IMR-90 (cell line): ENCODE data around the gene C6orf58. TPM values are rescaled to one million over a fixed set of nuclear protein-coding genes. Genes with fewer than 3 reads are reported as not detected.

Experiments
- ATAC-seq: fragments of 200-7000 bp; cut with Tn5 transposase; 2 replicates; pipeline ENCODE4 v1.9.1; 2020; ENCODE audit warnings: low read depth, mild to moderate bottlenecking, moderate library complexity
- BruUV-seq: library from RNA; stranded (reverse); fragments of 400-500 nt; replicated peaks from 2 replicates; lab custom pipeline; 2021; lab: Mats Ljungman, UMichigan
- CTCF ChIA-PET: fragments of 300-600 bp; formaldehyde crosslinking; extraction: SDS; loops from one replicate; lab custom pipeline; 2021; ENCODE audit warnings: antibody characterized with exemption; lab: Yijun Ruan, JAX
- POLR2A ChIA-PET: fragments of 300-600 bp; sonication (Branson Sonifier 250); formaldehyde crosslinking; loops from one replicate; lab custom pipeline; 2022; ENCODE audit warnings: antibody characterized with exemption; ENCODE audit not compliant: unreplicated experiment; lab: Charles Lee
- DNase-seq: peaks from one replicate; pipeline ENCODE4 v3.0.0; 2013
- H2AFZ ChIP-seq: replicated peaks from 2 replicates; pipeline ENCODE3; 2013; ENCODE audit warnings: low read length, mild to moderate bottlenecking; ENCODE audit not compliant: poor library complexity
- H2AK5ac ChIP-seq: 2 replicates; pipeline ENCODE4 v1.6.1; 2013; ENCODE audit warnings: low read depth, low read length, inconsistent platforms
- H2AK9ac ChIP-seq: replicated peaks from 2 replicates; pipeline ENCODE3; 2013; ENCODE audit warnings: mild to moderate bottlenecking, low read depth, low read length, moderate library complexity; ENCODE audit not compliant: poor library complexity
- H2BK120ac ChIP-seq: 2 replicates; pipeline ENCODE4 v1.6.1; 2013; ENCODE audit warnings: low read depth, low read length, inconsistent platforms
- H2BK15ac ChIP-seq: 3 replicates; pipeline ENCODE4 v1.6.1; 2013; ENCODE audit warnings: low read depth, low read length, inconsistent platforms
- H2BK20ac ChIP-seq: 2 replicates; pipeline ENCODE4 v1.6.1; 2013; ENCODE audit warnings: low read depth, mild to moderate bottlenecking, inconsistent platforms, low read length, moderate library complexity
- H2BK5ac ChIP-seq: 2 replicates; pipeline ENCODE4 v1.6.1; 2013; ENCODE audit warnings: mild to moderate bottlenecking, low read depth, low read length, inconsistent platforms; ENCODE audit not compliant: poor library complexity, severe bottlenecking
- H3K14ac ChIP-seq: replicated peaks from 2 replicates; pipeline ENCODE4 v1.6.1; 2013; ENCODE audit warnings: low read depth, low read length, inconsistent platforms
- H3K18ac ChIP-seq: 2 replicates; pipeline ENCODE4 v1.6.1; 2013; ENCODE audit warnings: low read depth, low read length, control low read depth
- H3K23ac ChIP-seq: 2 replicates; pipeline ENCODE4 v1.6.1; 2013; ENCODE audit warnings: low read depth, low read length, inconsistent platforms
- H3K27ac ChIP-seq: 2 replicates; pipeline ENCODE4 v1.5.1; 2013; ENCODE audit warnings: mild to moderate bottlenecking, control low read depth, low read length; ENCODE audit not compliant: insufficient read depth
- H3K27me3 ChIP-seq: 2 replicates; pipeline ENCODE4 v1.6.1; 2013; ENCODE audit warnings: low read length; ENCODE audit not compliant: control insufficient read depth, insufficient read depth
- H3K36me3 ChIP-seq: 2 replicates; pipeline ENCODE4 v1.6.1; 2013; ENCODE audit warnings: low read length, mixed read lengths; ENCODE audit not compliant: control insufficient read depth, insufficient read depth
- H3K4ac ChIP-seq: 2 replicates; pipeline ENCODE4 v1.6.1; 2013; ENCODE audit warnings: low read depth, low read length, inconsistent platforms
- H3K4me1 ChIP-seq: 2 replicates; pipeline ENCODE4 v1.6.1; 2013; ENCODE audit warnings: low read length, mixed read lengths; ENCODE audit not compliant: control insufficient read depth, insufficient read depth
- H3K4me2 ChIP-seq: 2 replicates; pipeline ENCODE4 v1.6.1; 2013; ENCODE audit warnings: low read depth, mild to moderate bottlenecking, control low read depth, low read length, moderate library complexity
- H3K4me3 ChIP-seq: 2 replicates; pipeline ENCODE4 v1.5.1; 2013; ENCODE audit warnings: low read depth, mild to moderate bottlenecking, control low read depth, low read length, moderate library complexity; ENCODE audit not compliant: insufficient read depth
- H3K56ac ChIP-seq: 2 replicates; pipeline ENCODE4 v1.6.1; 2013; ENCODE audit warnings: low read length, inconsistent platforms; ENCODE audit not compliant: insufficient read depth; ENCODE audit errors: extremely low read depth
- H3K79me1 ChIP-seq, 2 experiments: 2 replicates each; pipeline ENCODE4 v1.6.1; 2013; ENCODE audit warnings: low read length in 2 of 2, inconsistent platforms in 1 of 2, low read depth in 1 of 2
- H3K9ac ChIP-seq: 2 replicates; pipeline ENCODE4 v1.6.1; 2013; ENCODE audit warnings: low read depth, low read length, control low read depth
- H3K9me1 ChIP-seq: 2 replicates; pipeline ENCODE4 v1.6.1; 2013; ENCODE audit warnings: low read length, inconsistent platforms; ENCODE audit not compliant: insufficient read depth
- H3K9me3 ChIP-seq: 2 replicates; pipeline ENCODE4 v1.6.1; 2013; ENCODE audit warnings: low read length; ENCODE audit not compliant: control insufficient read depth, insufficient read depth
- H4K20me1 ChIP-seq: 2 replicates; pipeline ENCODE4 v1.6.1; 2013; ENCODE audit warnings: low read length, inconsistent platforms; ENCODE audit not compliant: insufficient read depth
- H4K5ac ChIP-seq: 2 replicates; pipeline ENCODE4 v1.6.1; 2013; ENCODE audit warnings: mild to moderate bottlenecking, low read depth, low read length, control low read depth
- H4K8ac ChIP-seq, 2 experiments: 2 replicates each; pipeline ENCODE4 v1.6.1; 2013; ENCODE audit warnings: low read depth in 2 of 2, low read length in 2 of 2, control low read depth in 1 of 2, inconsistent platforms in 1 of 2
- H4K91ac ChIP-seq: 2 replicates; pipeline ENCODE4 v1.6.1; 2013; ENCODE audit warnings: low read depth, low read length, inconsistent platforms; ENCODE audit not compliant: insufficient read depth
- BHLHE40 ChIP-seq: fragments of 150-350 bp; IDR thresholded peaks from 2 replicates; pipeline ENCODE4 v1.6.1; 2016; ENCODE audit warnings: mild to moderate bottlenecking, low read depth, low read length
- CEBPB ChIP-seq: IDR thresholded peaks from 2 replicates; pipeline ENCODE4 v1.6.1; 2012; ENCODE audit warnings: low read depth, low read length, improper control_type of control experiment
- CHD1 ChIP-seq: IDR thresholded peaks from 2 replicates; pipeline ENCODE4 v1.6.1; 2012; ENCODE audit warnings: low read depth, low read length, improper control_type of control experiment
- CTCF ChIP-seq: conservative IDR thresholded peaks from 2 replicates; pipeline ENCODE4 v1.5.1; 2012; ENCODE audit warnings: mild to moderate bottlenecking, low read depth, low read length, improper control_type of control experiment
- ELK1 ChIP-seq: fragments of 150-350 bp; IDR thresholded peaks from 2 replicates; pipeline ENCODE4 v1.6.1; 2016; ENCODE audit warnings: low read depth, mild to moderate bottlenecking, low read length, moderate library complexity, borderline replicate concordance
- FOS ChIP-seq: fragments of 150-350 bp; IDR thresholded peaks from 2 replicates; pipeline ENCODE4 v1.6.1; 2016; ENCODE audit warnings: low read depth, low read length
- MAFK ChIP-seq: IDR thresholded peaks from 2 replicates; pipeline ENCODE4 v1.6.1; 2012; ENCODE audit warnings: low read depth, low read length, improper control_type of control experiment
- MAZ ChIP-seq: IDR thresholded peaks from 2 replicates; pipeline ENCODE4 v1.6.1; 2012; ENCODE audit warnings: low read depth, mild to moderate bottlenecking, low read length, improper control_type of control experiment, moderate library complexity, borderline replicate concordance
- MXI1 ChIP-seq: IDR thresholded peaks from 2 replicates; pipeline ENCODE4 v1.6.1; 2012; ENCODE audit warnings: low read depth, mild to moderate bottlenecking, low read length, moderate library complexity, borderline replicate concordance
- NFE2L2 ChIP-seq: fragments of 150-350 bp; IDR thresholded peaks from 2 replicates; pipeline ENCODE4 v1.6.1; 2016; ENCODE audit warnings: low read depth, mild to moderate bottlenecking, low read length
- POLR2A ChIP-seq: IDR thresholded peaks from 2 replicates; pipeline ENCODE4 v1.6.1; 2012; ENCODE audit warnings: mild to moderate bottlenecking, low read depth, low read length
- RAD21 ChIP-seq: IDR thresholded peaks from 2 replicates; pipeline ENCODE4 v1.6.1; 2012; ENCODE audit warnings: low read length, improper control_type of control experiment
- RCOR1 ChIP-seq: IDR thresholded peaks from 2 replicates; pipeline ENCODE4 v1.6.1; 2012; ENCODE audit warnings: mild to moderate bottlenecking, low read length, improper control_type of control experiment; ENCODE audit not compliant: insufficient replicate concordance
- RFX5 ChIP-seq: IDR thresholded peaks from 2 replicates; pipeline ENCODE4 v1.8.0; 2012; ENCODE audit warnings: low read depth, mild to moderate bottlenecking, low read length, moderate library complexity
- USF2 ChIP-seq: fragments of 150-350 bp; IDR thresholded peaks from 2 replicates; pipeline ENCODE4 v1.6.1; 2017; ENCODE audit warnings: mild to moderate bottlenecking, antibody characterized with exemption, low read length, low read depth
- WGBS, 2 experiments: methylation state at CpG; one replicate each; pipeline versions ENCODE4 v1.1.5 to v1.1.7; 2013; ENCODE audit warnings: missing lambda C conversion rate in 2 of 2; ENCODE audit not compliant: insufficient read length in 1 of 2; ENCODE audit errors: extremely low coverage in 2 of 2; 5-methylcytosine and 5-hydroxymethylcytosine counted together
- dilution Hi-C: fragments of 300-500 bp; cut with HindIII; formaldehyde crosslinking; loops from one replicate; pipeline ENCODE4 v1.14.3; 2018; ENCODE audit warnings: low sequenced_read_pairs; ENCODE audit not compliant: unreplicated experiment
- in situ Hi-C: fragments of 300-500 bp; cut with MboI; formaldehyde crosslinking; loops from 3 replicates; pipeline ENCODE4 v1.14.3; 2019; ENCODE audit warnings: low sequenced_read_pairs, inconsistent platforms, mixed read lengths
- intact Hi-C: fragments of 100-400 bp; cut with micrococcal nuclease; formaldehyde crosslinking; loops from 2 replicates; pipeline ENCODE4 v1.10.0; 2022
- polyA plus RNA-seq, 3 experiments: library from polyadenylated mRNA; depleted of rRNA; stranded (reverse); fragments of >200 nt; gene quantifications; 2 replicates each; pipeline ENCODE4 v1.2.3, GENCODE V29; 2012; ENCODE audit warnings: low replicate concordance in 1 of 3
- total RNA-seq: library from RNA; depleted of rRNA; stranded (reverse); fragments of >200 nt; gene quantifications from 2 replicates; pipeline ENCODE4 v1.2.3, GENCODE V29; 2012

The C6orf58 gene
- total and polyA plus RNA-seq, 2 of the 4 experiments (the other 2 are of a cell fraction), result 0.09 TPM; not detected in 1

DNA sequence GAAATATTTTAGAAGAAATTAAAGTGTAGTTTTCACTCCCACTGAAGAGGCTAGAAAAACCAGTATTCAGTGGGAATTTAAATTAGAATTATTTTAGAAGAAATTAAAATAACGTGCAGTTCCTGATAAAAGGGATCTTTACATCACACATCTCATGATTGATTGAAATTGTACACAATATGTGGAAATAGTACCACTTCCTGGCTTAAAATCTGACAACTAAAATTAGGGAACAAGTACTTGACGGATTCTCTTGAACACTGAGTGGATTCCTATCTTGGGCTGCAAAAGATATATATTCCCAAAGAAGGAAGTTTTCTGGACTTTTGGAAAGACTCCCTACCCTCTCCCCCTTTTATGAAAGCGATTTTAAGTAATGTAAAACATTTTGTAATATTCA, 43.2 kb upstream of the C6orf58 start:
- no peak for ATAC-seq
- H3K79me1 ChIP-seq, result no peaks in the 10 kb centered on the region
- H3K4ac ChIP-seq, result no peak overlapping the region
- H2AK5ac ChIP-seq, result no peak overlapping the region
- no peaks in the 10 kb centered on the region for H3K9me1 ChIP-seq
- H3K56ac ChIP-seq, result no peak overlapping the region
- H4K8ac ChIP-seq, result no peak overlapping the region
- TF ChIP-seq BHLHE40 (no peak), MAFK (no peak), CEBPB (no peak), POLR2A (no peak), RAD21 (no peak), MAZ (no peak), FOS (no peak), RFX5 (no peak), NFE2L2 (no peak), RCOR1 (no peak), ELK1 (no peak), MXI1 (no peak), CHD1 (no peak), USF2 (no peak), CTCF (no peak)
- no peak overlapping the region for H3K18ac ChIP-seq
- H2AFZ ChIP-seq, result no peak overlapping the region
- no CpG with 5 or more reads among the region's 3 CpGs for WGBS, 2 experiments
- no peak overlapping the region for H3K23ac ChIP-seq
- no peak overlapping the region for H2BK5ac ChIP-seq
- DNase-seq, result no peak
- H3K9ac ChIP-seq, result no peak overlapping the region
- no peak overlapping the region for H3K4me3 ChIP-seq
- no TSS peak for BruUV-seq
- in situ Hi-C loops (no loop called here), intact Hi-C loops (loop anchor here (10.0 kb wide), 2 partner anchors 329 to 729 kb away; no protein-coding TSS in a partner anchor), dilution Hi-C loops (no loop called here)
- ChIA-PET CTCF (no interaction called here), POLR2A (no interaction called here)
- no peak overlapping the region for H3K4me2 ChIP-seq
- no peak overlapping the region for H3K14ac ChIP-seq
- no peak overlapping the region for H2AK9ac ChIP-seq
- no peak overlapping the region for H3K27ac ChIP-seq
- H2BK15ac ChIP-seq, result no peak overlapping the region
- H3K9me3 ChIP-seq, result no peaks in the 10 kb centered on the region
- H3K27me3 ChIP-seq, result peaks cover 2% of the 10 kb centered on the region; the same call in 1 of the 2 replicates
- H4K20me1 ChIP-seq, result no peaks in the 10 kb centered on the region
- no peaks in the 10 kb centered on the region for H3K4me1 ChIP-seq
- no peak overlapping the region for H2BK120ac ChIP-seq
- no peak overlapping the region for H2BK20ac ChIP-seq
- no peaks in the 10 kb centered on the region for H3K36me3 ChIP-seq
- no peak overlapping the region for H4K5ac ChIP-seq
- no peak overlapping the region for H4K91ac ChIP-seq
